RKO (cell line): ENCODE measurements around the gene TRPC4.

Source experiments
- DNase-seq: peaks from one replicate; pipeline ENCODE4 v3.0.0-alpha.2; 2016; ENCODE audit warnings: low spot score

TRPC4 gene

GRCh38 chr13:37716420-37717195 lies 153.0 kb downstream of the TRPC4 start:
- no peak for DNase-seq

GRCh38 chr13:37715606-37716015 lies 154.0 kb downstream of the TRPC4 start:
- no peak for DNase-seq

DNA sequence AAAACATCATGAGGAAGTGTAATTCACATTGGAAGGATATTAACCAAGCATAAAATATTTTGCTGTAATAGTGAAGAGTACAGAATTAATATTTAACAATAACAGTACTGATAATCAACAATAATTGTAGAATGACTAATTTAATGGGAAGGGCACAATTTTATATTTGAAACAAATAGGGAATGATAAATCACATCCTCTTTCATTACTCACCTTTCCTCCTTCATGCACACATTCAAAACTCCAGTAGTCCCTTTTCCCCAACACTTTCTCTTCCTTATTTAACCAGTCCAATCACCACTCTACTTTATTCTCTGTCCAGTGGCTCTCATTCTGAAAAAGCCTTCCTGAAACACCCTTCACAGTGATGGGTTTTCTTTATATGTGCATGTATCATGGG lies 160.3 kb downstream of the TRPC4 start:
- DNase-seq = no peak

- DNase-seq = no peak
Observed at GRCh38 chr13:37707739-37708500, 161.7 kb downstream of the TRPC4 start.

- DNase-seq = no peak
Observed at GRCh38 chr13:37706041-37706440, 163.5 kb downstream of the TRPC4 start.

GRCh38 chr13:37701972-37702371 lies 167.6 kb downstream of the TRPC4 start:
- peak; percentile 63 for DNase-seq

DNA sequence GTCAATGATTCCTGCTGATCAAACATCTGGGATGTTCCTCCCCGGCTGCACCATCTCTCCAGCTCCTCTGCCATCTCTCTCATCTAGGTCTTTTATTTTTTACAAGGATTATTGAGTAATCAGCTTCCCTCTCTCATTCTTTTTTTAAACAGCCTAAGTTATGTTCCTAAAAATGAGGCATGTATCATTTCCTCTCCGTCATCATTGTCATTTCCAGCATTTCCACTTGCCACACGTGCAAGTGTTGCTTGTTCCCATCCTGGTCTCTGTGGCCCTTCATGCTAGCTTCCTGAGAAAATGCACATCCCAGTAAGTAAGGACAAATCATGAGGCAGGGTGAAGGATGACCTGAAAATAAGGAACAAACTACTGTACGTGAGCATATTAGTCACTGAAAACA lies 168.3 kb downstream of the TRPC4 start:
- DNase-seq = no peak

DNA sequence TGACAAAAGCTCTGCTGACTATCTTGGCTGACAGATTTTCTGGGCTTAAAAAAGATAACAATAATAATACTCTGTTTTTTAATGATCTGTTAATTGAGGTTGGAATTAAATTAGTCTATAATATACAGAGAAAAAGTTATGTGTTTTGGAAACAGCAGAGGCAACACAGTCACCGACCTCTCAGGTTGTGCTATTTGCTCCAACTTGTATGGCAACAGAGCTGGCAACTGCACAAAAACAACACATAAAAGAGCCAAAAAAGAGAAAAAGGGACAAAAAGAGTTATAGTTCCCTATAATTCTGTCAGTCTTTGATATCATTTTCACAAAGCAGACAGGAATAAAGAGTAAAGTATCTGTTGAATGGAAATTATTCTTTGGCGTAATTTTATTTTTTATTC lies 168.7 kb downstream of the TRPC4 start:
- no peak for DNase-seq

DNA sequence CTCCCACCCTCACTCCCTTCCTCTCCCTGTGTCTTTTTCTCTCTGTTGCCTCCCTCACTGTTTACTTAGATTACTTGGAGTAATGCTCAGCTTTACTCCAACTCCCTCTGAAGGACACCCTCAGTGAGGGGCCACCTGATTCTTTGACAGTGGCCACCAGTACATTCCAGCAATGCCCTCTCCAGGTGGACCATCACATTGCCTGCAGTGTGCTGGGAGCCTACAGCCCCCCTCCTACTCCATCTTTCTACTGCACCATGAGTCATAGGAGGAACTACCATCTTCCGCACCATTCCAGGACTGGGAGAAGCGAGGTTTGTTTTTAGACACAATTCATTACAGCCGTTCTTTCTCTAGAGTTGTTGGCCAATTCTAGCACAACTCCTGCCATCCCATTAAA lies 174.4 kb downstream of the TRPC4 start:
- no peak for DNase-seq

GRCh38 chr13:37690361-37690760 lies 179.2 kb downstream of the TRPC4 start:
- DNase-seq = no peak

GRCh38 chr13:37686501-37686900 lies 183.1 kb downstream of the TRPC4 start:
- no peak for DNase-seq

- DNase-seq = no peak
Observed at GRCh38 chr13:37685206-37685605, 184.4 kb downstream of the TRPC4 start.

GRCh38 chr13:37682496-37682895 lies 187.1 kb downstream of the TRPC4 start:
- DNase-seq = no peak

- no peak for DNase-seq
Observed at GRCh38 chr13:37681281-37682032, 188.1 kb downstream of the TRPC4 start.

- no peak for DNase-seq
Observed at GRCh38 chr13:37680137-37680536, 189.4 kb downstream of the TRPC4 start.

DNA sequence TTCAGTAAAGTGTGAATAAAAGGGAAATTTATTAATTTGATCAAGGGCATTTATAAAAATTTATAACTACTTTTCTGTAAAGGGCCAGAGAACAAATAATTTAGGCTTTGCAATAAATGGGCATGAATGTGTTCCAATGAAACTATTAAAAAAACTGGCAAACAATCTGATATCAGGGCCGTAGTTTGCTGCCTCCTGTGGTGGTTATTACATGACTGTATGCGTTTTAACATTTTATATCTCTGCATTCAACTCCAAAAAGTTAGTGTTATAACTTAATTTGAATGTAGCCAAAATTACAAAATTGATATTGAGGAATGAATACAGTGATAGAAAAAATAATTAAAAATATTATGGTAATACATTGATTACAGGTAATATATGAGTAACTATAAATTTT lies 190.5 kb downstream of the TRPC4 start:
- DNase-seq = no peak

DNA sequence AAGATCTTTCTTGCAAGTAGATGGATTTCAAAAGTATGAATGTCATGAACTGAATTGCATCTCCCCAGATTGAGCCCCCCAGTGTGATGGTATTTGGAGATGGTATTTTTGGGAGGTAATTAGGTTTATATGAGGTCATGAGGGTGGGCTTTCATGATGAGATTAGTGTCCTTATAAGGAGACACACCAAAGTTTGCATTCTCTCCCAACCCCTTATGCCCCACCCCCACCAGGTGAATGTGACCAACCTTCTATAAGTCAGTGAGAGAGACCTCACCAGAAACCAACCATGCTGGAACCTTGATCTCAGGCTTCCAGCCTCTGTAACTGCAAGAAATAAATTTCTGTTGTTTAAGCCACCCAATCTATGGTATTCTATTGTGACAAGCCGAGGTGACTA lies 199.7 kb downstream of the TRPC4 start:
- no peak for DNase-seq

DNA sequence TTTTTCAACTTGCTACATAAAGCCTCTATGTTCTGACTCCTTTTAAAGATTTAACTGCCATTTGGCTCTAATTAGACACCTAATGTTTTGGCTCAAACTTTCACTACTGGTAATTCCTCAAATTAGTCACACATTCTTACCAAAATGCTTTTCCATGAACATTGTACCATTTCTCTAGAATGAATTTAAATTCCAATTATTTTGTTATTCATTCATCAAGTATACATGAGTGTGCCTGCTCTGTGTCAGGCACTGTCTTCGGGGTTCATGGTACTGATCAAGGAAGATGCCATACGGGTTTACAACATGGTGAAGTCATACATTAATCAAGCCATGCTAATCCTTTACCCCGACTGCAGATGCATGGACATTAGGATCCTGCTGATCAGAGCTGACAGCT lies 201.9 kb downstream of the TRPC4 start:
- DNase-seq = no peak

DNA sequence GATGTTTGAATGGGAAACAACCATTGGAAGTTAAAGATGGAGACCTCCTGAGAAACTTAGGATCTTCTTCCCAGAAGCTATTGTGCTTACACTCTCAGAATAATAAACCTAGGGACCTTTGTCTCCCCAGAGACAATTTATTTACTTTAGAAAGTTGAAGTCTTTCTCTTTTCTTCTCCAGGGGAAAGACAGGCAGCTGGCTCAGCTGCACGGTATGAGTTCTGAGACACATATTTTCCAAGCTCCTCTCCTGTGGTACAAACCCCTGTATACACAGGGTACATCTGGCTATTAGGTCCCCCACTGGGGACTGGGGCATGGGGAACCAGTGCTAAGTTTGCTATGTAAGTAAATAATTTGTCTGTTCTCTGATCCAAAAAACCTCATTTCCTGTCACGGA lies 203.5 kb downstream of the TRPC4 start:
- no peak for DNase-seq

DNA sequence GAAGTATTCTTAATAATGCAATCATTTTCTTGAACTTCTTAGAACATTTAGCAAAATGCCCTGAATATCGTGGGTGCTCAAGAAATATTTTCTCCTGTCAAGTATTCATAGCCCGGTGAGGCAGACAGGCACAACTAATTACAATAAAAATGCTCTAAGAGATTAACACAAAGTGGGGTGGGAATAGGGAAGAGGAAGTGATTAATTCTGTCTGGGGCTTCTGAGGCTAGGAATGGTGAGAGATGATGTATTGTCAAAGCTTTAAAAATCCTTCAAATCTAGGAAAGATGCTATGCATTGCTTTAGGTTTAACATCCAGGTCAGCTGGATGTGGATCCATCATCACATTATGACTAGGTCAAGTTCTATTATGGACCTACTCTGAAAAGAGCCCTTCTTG lies 204.2 kb downstream of the TRPC4 start:
- no peak for DNase-seq

DNA sequence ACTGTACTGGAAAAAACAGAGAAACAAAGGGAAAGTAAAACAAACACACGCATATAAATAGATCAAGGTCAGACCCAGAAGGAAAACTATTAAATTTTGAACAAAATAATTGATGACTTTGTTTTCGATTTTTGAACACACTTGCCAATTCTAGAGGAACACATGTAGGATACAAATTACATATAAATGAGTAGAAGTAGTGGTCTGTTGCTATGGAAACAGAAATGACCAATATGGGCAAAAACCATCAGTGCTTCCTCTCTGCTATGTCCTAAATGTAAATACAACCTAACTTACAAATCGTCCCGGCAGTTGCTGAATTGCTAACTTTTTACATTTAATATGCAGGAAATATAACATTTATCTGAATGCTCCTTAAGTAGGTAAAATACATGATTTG lies 205.8 kb downstream of the TRPC4 start:
- DNase-seq = no peak

GRCh38 chr13:37662624-37663023 lies 206.9 kb downstream of the TRPC4 start:
- no peak for DNase-seq

GRCh38 chr13:37657956-37658355 lies 211.6 kb downstream of the TRPC4 start:
- no peak for DNase-seq
